ENCODE measurements around the gene PROC.
"Not testable (repeated sequence)": the region's sequence is repeated elsewhere in the genome, so short reads cannot be mapped to it uniquely, and the experiment has no call there.

The PROC gene

GRCh38 chr2:127397568-127398238, 20.5 kb upstream of the PROC start:
- DNase-seq: no peak

GRCh38 chr2:127398239-127398590, 20.0 kb upstream of the PROC start:
- no peak for DNase-seq

GRCh38 chr2:127400533-127400896, 17.7 kb upstream of the PROC start:
- no peak for DNase-seq

- no peak for DNase-seq
Observed at GRCh38 chr2:127400897-127401756, 17.1 kb upstream of the PROC start.

- no peak for DNase-seq
Observed at GRCh38 chr2:127401757-127402695, 16.2 kb upstream of the PROC start.

DNA sequence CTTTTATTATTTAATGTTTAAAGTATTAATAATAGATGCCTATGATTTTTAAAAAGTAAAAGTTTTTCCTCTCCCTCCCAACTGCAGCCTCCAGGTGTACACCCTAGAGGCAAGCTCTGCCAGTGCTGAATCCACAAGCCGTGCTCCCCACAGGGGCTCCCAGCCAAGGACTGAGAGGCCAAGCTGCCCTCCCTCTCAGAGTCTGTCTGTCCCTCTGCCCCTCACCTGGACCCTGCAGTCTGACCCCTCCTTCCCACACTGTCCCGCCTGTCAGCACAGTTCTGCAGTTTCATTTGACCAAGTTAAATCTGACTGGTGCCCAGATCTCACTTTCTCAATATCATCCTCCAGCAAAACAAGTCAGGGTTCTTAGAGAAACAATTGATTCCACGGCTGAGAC, 14.8 kb upstream of the PROC start:
- DNase-seq: no peak

DNA sequence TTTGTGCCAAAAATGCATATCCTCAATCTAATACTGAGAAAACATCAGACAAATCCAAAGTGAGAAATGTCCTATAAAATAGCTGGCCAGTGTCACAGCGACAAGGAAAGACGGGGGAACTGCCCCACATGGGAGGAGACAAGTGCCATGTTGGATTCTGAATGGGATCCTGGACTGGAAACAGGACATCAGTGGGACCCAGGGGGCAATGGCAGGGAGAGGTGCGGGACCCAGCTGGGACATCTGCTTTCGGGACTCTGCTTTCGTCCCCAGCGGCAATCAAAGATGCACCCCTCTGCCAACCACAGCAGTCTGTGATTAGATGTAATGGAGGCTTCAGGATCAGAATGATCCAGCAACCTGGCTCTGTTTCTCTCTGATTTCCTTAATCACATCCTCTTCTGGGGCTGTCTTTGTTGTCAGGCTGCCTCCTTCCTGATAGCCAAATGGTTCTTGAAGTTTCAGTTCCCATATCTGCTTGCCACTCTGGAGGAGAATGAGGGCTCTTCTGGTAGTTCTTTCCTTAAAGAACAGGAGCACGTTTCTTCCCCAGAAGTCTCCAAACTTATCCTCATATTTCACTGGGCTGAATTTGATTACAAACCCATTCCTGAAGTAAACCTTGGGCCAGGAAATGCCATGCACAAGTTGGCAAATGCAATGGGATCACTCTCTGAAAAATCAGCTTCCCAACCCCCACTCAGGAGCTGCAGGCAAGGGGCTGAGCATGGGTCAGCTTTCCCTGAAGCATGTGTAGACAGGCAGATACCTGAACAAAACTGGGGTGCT, 13.6 kb upstream of the PROC start:
- DNase-seq: no peak

- DNase-seq: no peak
Observed at GRCh38 chr2:127405255-127405610, 13.0 kb upstream of the PROC start.

GRCh38 chr2:127406454-127406853, 11.8 kb upstream of the PROC start:
- no peak for DNase-seq

DNA sequence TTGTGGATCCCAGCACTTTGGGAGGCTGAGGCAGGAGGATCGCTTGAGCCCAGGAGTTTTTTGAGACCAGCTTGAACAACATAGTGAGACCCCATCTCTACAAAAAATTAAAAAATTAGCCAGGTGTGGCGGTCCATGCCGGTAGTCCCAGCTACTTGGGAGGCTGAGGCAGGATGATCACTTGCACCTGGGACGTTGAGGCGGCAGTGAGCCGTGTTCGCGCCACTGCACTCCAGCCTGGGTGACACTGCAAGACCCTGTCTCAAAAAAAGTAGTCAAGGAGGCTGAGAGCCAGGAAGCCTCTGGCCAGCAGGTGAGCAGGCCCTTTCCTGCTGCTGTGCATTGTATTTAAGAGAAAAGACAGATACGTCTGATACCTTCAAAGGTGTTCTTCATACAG, 11.1 kb upstream of the PROC start:
- no peak for DNase-seq

DNA sequence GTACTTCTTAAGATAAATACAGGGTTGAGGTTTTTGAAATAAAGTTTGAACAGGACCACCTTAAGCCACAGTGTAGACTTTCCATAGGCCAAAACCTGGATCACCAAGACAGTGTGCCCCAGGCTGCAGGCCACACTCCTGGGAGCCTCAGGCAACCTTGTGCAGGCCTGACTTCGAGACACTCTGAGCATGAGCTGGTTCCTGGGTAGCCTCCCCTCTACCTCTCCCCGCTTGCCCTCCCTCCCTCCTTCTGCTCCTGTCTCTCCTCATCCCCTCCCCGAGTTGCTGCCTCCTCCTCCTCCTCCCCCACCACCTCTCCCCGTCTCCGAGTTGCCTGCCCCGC, 10.6 kb upstream of the PROC start:
- no peak for DNase-seq

- DNase-seq: peak; percentile 82
Observed at GRCh38 chr2:127408004-127408806, 10.0 kb upstream of the PROC start.

DNA sequence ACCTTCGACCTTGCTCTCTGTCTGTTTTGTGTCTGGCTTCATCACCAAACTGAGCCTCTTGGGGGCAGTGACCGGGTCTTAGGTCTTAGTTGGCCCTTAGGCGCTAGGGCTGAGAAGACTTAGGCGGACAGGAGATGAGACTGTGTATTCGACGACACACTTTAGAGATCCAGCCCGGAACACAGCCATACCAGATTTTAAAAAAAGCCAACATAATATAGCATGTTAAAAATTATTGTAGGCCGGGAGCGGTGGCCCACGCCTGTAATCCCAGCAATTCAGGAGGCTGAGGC, 9.5 kb upstream of the PROC start:
- DNase-seq: no peak

- not testable (repeated sequence) for DNase-seq
Observed at GRCh38 chr2:127409716-127410115, 8.5 kb upstream of the PROC start.

DNA sequence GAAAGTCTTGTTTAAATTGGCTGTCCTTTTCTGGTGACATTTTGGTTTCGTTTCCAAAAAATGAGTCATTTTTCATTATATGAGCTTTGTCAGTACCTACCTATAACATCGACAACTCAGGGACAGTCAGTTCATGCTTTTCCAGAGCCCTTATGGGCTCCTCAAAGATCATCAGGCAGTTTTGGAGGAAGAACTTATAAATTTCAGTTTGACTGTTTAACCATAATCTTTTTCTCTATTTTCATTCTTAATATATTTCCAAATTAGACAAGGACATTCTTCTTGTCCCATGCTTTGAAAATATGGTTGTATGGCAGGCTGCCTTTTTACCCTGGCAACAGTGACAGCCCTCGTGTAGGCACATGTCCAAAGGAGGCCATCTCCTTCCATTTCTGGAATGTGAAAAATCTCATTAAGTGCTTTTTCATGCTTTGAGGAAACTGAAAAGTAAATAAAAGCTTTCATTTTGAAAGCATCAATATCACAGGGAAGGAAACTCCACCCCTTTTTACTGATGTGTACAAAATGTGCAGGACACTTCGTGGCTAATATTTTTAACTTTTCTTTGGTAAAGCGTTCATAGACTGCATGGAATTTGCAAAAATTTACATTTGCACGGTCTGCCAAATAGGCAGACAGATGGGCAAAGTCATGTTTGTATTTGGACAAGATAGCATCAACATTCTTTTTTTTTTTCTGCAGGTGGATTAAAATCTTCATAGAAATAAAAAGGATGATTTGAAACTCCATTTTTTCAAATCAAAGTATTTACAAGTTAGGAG, 7.2 kb upstream of the PROC start:
- no peak for DNase-seq

- no peak for DNase-seq
Observed at GRCh38 chr2:127411653-127412369, 6.4 kb upstream of the PROC start.

DNA sequence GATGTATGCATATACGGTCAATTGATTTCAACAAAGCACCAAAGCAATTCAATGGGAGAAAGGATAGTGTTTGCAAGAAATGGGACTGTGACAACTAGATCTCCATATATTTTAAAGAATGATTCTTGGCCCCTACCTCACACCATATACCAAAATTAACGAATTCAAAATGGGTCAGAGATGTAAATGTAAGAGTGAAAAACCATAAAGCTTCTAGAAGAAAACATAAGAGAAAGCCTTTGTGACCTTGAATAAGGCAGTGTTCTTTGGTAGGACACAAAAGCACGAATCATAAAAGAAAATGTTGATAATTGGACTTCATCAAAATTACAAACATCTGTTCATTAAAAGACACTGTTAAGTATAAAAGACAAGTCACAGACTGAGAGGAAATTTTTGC, 5.0 kb upstream of the PROC start:
- DNase-seq: no peak

DNA sequence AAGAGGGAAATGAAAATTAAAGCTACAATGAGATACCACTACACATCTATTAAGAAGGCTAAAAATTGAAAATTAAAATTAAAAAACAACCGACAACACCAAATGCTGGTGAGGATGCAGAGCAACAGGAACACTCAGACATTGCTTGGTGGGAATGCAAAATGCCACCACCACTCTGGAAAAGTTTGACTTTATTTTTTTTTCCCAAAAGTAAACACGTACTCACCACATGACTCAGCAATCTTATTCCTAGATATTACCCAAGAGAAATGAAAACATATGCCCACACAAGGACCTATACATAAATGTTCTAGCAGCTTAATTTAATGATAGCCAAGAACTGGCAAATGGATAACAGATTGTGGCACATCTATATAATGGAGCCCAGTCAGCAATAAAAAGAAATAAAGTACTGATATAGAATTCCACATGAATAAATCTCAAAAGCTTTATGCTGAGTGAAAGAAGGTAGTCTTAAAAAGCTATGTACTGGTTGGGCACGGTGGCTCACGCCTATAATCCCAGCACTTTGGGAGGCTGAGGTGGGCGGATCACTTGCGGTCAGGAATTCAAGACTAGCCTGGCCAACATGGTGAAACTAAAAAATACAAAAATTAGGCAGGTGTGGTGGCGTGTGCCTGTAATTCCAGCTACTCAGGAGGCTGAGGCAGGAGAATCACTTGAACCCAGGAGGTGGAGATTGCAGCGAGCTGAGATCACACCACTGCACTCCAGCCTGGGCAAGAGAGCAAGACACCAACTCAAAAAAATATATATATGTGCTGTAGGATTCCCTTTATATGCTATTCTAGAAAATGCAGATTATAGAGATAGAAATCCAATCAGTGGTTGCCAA, 4.2 kb upstream of the PROC start:
- DNase-seq: no peak
